Coronary artery (tissue), 2 donors: ENCODE data around the gene CYP4A11.
"Not testable (repeated sequence)": the region's sequence is repeated elsewhere in the genome, so short reads cannot be mapped to it uniquely, and the experiment has no call there.

Experiments used
- DNase-seq: peaks from one replicate; pipeline ENCODE4 v3.0.0-alpha.2; 2017; ENCODE audit warnings: low spot score
- H3K27ac ChIP-seq, 2 donors: fragments of 200-600 bp; sonication (generic); one replicate each; pipeline ENCODE4 v1.5.1; 2016 to 2019
- H3K4me3 ChIP-seq: fragments of 200-600 bp; sonication (generic); 2 replicates; pipeline ENCODE4 v1.5.1; 2016; ENCODE audit warnings: mild to moderate bottlenecking, moderate library complexity
- TF ChIP-seq, protein P1 (sequence below): fragments of 200-600 bp; sonication (generic); IDR thresholded peaks from one replicate; pipeline ENCODE4 v1.5.1; 2019; ENCODE audit warnings: antibody characterized with exemption

The CYP4A11 gene, protein sequence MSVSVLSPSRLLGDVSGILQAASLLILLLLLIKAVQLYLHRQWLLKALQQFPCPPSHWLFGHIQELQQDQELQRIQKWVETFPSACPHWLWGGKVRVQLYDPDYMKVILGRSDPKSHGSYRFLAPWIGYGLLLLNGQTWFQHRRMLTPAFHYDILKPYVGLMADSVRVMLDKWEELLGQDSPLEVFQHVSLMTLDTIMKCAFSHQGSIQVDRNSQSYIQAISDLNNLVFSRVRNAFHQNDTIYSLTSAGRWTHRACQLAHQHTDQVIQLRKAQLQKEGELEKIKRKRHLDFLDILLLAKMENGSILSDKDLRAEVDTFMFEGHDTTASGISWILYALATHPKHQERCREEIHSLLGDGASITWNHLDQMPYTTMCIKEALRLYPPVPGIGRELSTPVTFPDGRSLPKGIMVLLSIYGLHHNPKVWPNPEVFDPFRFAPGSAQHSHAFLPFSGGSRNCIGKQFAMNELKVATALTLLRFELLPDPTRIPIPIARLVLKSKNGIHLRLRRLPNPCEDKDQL

DNA sequence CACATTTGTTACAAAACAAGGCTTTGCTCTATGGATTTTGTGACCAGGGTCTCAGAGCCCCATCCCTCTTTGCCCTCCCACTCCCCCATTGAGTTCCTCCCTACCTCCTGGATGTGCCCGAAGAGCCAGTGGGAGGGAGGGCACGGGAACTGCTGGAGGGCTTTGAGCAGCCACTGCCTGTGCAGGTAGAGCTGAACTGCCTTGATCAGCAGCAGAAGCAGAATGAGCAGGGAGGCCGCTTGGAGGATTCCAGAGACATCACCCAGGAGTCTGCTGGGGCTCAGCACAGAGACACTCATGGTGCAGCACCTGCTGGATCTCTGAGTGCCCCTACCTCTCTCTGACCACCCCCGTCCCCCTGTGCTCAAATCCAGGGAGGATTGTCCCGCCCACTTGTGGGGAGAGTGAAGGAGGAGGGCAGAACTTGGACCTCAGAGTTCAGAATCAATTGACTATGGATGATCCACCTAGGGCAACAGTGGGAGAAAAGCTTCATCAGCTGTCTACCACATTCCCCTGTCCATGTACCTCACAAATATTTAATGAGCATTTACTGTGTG, at the start of gene CYP4A11:
Gene CYP4A11, minus strand, starts transcription at position 342 of the 560 bp plus-strand sequence. Its CDS starts 43 bp downstream, at position 299.
- TF ChIP-seq, protein P1, sequence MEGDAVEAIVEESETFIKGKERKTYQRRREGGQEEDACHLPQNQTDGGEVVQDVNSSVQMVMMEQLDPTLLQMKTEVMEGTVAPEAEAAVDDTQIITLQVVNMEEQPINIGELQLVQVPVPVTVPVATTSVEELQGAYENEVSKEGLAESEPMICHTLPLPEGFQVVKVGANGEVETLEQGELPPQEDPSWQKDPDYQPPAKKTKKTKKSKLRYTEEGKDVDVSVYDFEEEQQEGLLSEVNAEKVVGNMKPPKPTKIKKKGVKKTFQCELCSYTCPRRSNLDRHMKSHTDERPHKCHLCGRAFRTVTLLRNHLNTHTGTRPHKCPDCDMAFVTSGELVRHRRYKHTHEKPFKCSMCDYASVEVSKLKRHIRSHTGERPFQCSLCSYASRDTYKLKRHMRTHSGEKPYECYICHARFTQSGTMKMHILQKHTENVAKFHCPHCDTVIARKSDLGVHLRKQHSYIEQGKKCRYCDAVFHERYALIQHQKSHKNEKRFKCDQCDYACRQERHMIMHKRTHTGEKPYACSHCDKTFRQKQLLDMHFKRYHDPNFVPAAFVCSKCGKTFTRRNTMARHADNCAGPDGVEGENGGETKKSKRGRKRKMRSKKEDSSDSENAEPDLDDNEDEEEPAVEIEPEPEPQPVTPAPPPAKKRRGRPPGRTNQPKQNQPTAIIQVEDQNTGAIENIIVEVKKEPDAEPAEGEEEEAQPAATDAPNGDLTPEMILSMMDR = no peak
- no peak within 1 kb of the TSS for H3K4me3 ChIP-seq
- H3K27ac ChIP-seq = no peak within 1 kb of the TSS
- DNase-seq = no peak

DNA sequence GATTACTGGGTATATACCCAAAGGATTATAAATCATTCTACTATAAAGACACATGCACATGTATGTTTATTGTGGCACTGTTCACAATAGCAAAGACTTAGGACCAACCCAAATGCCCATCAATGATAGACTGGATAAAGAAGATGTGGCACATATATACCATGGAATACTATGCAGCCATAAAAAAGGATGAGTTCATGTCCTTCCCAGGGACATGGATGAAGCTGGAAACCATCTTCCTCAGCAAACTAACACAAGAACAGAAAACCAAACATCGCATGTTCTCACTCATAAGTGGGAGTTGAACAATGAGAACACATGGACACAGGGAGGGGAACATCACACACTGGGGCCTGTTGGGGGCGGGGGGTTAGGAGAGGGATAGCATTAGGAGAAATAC, 49.3 kb upstream of the CYP4A11 start:
- not testable (repeated sequence) for DNase-seq, H3K27ac ChIP-seq, H3K4me3 ChIP-seq

DNA sequence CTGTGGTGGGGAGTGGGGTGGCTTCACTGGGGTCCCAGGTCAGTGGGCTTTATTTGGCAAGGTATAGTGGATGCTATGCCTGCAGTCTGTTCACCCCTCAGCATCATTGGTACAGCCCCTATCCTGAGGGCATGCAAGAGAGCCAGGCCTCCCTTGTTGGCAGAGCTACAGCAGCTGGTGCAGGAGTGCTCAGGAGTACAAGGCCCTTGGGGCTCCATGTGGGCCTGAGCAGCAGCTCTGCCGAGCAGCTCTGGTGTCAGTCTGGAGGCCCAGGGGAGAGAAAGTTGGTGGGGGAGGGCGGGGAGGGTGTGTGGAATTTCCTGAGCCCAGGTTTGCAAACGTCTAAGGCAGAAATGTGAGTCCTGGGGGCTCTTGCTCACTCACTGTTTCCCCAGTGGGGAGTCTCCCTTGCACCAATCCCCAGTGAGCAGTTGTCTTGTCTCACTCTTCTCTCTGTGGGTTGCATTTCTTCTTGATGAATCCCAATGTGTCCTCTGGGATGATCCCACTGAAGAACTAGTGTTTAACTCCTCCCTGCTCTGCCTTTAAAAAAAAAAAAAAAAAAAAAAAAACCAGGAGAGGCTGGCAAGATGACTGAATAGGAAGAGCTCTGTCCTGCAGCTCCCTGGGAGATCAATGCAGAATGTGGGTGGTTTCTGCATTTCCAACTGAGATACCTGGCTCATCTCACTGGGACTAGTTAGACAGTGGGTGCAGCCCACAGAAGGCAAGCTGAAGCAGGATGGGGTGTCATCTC, 42.7 kb upstream of the CYP4A11 start:
- TF ChIP-seq, protein P1 = no peak
- no peak for DNase-seq
- H3K4me3 ChIP-seq = no peak overlapping the region
- no peak overlapping the region for H3K27ac ChIP-seq

DNA sequence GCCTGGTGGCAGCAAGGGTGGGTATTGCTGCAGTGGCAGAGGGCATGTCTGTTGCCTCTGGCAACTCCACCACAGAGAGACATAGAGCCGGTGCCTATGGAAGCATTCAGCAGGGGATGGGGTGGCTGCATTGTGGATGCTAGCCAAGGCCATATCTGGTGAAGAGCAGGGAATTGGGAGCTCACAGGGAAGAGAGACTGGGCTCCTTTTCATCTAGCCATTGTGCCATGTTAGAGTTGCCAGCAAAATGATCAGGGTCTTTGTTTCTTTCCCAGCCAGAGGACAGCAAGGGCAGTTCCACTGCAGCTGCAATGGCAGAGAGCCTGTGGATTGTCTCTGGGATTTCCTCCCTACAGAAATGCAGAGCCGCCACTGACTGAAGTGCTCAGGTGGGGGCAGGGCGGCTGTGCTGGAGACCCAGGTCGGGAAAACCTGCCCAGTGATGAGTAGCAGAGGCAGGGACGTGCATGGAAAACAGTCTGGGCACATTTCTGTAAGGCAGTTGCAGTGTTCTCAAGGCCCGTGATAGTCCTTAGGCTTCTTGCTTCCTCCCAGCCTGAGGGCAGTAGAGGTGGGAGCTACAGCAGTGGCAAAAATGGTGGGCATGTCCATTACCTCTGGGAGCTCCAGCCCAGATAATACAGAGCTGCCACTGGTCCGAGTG, 42.0 kb upstream of the CYP4A11 start:
- no peak for DNase-seq
- H3K4me3 ChIP-seq = no peak overlapping the region
- TF ChIP-seq, protein P1 = no peak
- H3K27ac ChIP-seq = no peak overlapping the region

DNA sequence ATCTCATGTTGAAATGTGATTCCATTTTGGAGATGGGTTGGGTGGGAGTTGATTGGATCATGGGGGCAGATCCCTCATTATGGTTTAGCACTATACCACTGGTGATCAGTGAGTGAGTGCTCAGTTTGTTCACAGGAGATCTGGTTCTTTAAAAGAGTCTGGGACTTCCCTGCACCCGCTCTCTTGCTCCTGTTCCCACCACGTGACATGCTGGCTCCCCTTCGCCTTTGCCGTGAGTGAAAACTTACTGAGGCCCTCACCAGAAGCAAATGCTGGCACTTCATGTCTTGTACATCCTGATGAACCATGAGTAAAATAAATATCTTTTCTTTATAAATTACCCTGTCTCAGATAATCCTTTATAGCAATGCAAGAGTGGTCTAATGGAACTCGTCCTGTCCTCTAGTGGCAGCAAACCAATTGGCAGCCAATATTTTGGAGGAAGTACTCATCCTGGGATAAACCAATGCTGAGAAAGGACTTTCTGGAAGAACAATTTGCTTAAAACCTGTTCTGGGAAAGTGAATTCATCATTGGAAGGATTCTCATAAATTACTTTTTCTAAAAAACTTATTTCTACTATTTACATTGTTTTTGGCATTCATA, 27.8 kb upstream of the CYP4A11 start:
- no peak overlapping the region for H3K4me3 ChIP-seq
- no peak overlapping the region for H3K27ac ChIP-seq
- no peak for DNase-seq
- TF ChIP-seq, protein P1 = no peak

DNA sequence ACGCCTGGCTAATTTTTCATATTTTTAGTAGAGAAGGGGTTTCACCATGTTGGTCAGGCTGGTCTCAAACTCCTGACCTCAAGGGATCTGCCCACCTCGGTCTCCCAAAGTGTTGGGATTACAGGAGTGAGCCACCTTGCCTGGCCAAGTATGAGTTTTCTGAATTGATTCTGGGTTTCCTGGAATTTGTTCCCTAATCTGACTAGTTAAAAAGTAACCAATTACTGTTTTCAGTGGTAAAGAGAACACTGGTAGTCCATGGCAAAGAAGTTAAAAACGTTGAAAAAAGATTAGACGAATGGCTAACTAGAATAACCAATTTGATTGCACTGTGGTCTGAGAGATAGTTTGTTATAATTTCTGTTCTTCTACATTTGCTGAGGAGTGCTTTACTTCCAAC, 21.0 kb upstream of the CYP4A11 start:
- not testable (repeated sequence) for DNase-seq, H3K4me3 ChIP-seq, H3K27ac ChIP-seq

DNA sequence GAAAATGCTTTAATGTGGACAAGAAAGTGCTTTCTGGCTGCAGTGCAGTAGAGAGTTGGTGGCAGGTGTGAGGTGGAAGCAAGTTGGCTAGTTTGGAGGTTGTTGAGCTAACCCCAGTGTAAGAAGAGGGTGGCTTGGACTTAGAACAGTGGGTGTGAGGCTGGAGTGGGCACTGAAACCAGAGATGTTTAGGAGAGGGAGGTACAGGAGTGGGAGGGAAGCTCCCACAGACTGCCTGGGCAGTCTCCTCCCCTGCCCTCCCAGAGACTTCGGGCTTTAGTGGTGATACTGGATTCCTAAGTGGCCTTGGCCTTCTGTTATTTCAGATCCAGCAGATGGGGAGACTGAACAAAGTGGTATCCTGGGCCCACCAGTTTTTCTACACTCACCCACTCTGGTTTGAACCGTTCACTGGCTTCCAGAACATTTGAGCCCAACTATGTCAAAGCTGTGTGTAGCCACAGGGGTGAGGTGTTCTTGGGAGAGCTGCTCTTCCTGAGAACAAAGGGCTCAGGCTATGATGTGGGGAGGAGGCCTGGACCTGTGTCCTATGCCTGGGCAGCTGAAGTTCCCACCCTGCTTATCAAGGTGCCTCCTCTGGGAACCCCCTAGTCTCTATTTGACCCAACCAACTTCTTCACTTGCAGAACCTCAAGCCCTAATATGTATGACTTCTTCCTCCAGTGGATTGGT, 19.9 kb upstream of the CYP4A11 start:
- no peak for DNase-seq
- TF ChIP-seq, protein P1 = no peak
- Histone ChIP-seq H3K27ac (no peak overlapping the region), H3K4me3 (no peak overlapping the region)
